ENCODE data around the gene CCDC107.
"Not testable (repeated sequence)": the region's sequence is repeated elsewhere in the genome, so short reads cannot be mapped to it uniquely, and the experiment has no call there.

Gene CCDC107

GRCh38 chr9:35658137-35658967, at the start of gene CCDC107:
Gene CCDC107 (plus strand): TSS chr9:35658292. CDS start chr9:35658380, 88 bp downstream.
- peak; percentile 99 for DNase-seq (ENCODE audit: low spot score)

DNA sequence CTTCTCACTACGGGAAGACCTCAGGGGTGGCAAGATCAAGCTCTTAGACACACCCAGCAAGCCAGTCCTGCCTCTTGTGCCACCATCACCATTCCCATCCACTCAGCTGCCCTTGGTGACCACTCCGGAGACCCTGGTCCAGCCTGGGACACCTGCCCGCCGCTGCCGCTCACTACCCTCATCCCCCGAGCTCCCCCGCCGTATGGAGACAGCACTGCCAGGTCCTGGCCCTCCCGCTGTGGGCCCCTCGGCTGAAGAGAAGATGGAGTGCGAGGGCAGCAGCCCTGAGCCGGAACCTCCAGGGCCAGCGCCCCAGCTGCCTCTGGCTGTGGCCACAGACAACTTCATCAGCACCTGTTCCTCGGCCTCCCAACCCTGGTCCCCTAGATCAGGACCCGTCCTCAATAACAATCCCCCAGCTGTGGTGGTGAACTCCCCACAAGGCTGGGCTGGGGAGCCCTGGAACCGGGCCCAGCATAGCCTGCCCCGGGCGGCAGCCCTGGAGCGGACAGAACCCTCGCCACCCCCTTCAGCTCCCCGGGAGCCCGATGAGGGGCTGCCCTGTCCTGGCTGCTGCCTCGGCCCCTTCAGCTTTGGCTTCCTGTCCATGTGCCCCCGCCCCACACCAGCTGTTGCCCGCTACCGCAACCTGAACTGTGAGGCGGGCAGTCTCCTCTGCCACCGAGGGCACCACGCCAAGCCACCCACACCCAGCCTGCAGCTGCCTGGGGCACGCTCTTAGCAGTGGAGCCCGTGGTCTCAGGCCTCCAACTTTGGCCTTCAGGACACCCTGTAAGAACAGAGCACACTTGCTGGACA, 48.9 kb upstream of the CCDC107 start:
- no peak for DNase-seq (ENCODE audit: low spot score)

DNA sequence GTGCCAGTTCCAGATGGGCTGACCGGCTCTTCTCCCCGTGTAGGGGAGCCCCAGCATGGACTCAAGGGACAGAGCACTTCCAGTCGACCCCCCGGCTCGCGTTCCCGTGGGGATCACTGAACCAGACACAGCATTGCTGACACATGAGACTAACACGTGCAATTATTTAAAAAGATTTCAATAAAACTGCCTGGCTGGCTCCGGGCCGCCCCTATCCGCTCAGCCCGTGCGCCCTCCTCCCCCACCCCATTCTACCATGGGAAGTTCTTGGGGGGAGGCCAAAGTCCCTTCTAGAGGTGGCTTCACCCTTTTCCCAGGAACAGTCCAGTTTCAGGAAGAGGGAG, 48.3 kb upstream of the CCDC107 start:
- DNase-seq (ENCODE audit: low spot score), result no peak

- DNase-seq (ENCODE audit: low spot score), result peak; percentile 71
Measured at GRCh38 chr9:35611230-35611797, 46.8 kb upstream of the CCDC107 start.

- DNase-seq (ENCODE audit: low spot score), result not testable (repeated sequence)
Measured at GRCh38 chr9:35612066-35612465, 46.0 kb upstream of the CCDC107 start.

- no peak for DNase-seq (ENCODE audit: low spot score)
Measured at GRCh38 chr9:35612843-35613242, 45.2 kb upstream of the CCDC107 start.

DNA sequence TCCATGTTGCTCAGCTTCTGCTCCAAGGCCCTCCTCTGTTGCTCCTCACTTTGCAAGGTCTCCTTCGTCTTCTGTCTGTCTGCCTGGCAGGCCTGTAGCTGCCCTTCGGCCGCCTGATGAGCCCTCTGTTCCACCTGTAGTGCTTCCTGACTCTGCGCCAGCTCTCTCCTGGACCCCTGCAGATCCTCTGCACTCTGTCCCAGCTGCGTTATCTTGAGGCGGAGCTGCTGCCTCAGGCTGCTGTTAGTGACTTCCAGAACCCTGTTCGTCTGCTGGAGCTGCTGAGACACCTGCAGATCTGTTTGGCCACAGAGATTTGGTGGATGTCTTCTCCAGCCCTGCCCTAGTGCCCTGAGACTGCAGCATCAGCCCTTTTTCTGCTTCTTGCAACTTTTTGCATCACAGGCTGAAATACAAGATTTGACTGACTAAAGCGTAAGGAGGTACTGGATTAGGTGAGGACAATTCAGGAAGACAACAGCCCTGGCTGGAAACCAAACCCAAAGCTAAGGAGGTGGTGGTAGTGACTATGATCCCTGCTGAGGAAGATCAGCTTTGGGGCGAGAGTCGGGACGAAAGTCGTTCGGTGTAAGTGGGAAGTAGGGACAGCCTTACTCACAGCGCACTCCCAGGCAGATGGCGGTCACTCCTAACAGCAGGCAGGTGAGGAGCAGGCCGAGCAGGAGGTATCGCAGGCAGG, 42.0 kb upstream of the CCDC107 start:
- DNase-seq (ENCODE audit: low spot score), result no peak

GRCh38 chr9:35616681-35617459, 41.2 kb upstream of the CCDC107 start:
- DNase-seq (ENCODE audit: low spot score), result peak; percentile 77

DNA sequence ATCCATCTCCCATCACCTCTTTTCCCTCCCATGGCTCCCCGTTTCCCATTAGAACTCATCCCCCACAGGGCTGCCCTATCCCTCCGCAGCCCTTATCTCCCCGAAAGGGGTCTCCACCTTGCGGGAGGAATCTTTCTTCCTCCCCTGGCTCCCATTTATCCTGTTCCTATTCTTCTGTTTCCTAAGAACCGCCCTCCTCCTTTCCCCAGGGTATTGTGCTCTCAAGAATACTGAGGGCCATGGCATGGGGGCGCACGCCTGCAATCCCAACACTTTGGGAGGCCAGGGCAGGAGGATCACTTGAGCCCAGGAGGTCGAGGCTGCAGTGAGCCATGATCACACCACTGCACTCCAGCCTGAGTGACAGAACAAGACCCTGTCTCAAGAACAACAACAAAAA, 40.5 kb upstream of the CCDC107 start:
- DNase-seq (ENCODE audit: low spot score), result no peak

GRCh38 chr9:35618325-35618727, 39.8 kb upstream of the CCDC107 start, which contains the start of gene CD72:
Gene CD72 (minus strand): TSS chr9:35618413. CDS start chr9:35618303, 110 bp downstream.
- no peak for DNase-seq (ENCODE audit: low spot score)

GRCh38 chr9:35618854-35619799, 39.0 kb upstream of the CCDC107 start:
- DNase-seq (ENCODE audit: low spot score), result no peak

GRCh38 chr9:35619800-35620158, 38.3 kb upstream of the CCDC107 start:
- DNase-seq (ENCODE audit: low spot score), result no peak

DNA sequence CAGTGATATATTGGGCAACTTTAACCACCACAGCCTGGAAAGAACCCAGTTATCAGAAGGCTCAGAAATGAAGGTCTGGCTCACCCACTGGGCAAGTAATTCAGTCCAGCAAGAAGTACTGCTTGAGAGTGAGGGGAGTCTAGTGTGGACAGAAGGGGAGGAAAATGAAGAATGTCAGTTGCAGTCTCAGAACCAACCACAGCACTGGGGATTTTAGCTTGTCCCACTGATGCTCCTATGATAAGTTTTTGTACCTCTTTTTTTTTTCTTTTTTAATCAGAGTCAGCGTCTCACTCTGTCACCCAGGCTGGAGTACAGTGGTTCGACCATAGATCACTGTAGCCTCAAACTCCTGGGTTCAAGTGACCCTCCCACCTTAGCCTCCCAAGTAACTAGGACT, 30.5 kb upstream of the CCDC107 start:
- no peak for DNase-seq (ENCODE audit: low spot score)

DNA sequence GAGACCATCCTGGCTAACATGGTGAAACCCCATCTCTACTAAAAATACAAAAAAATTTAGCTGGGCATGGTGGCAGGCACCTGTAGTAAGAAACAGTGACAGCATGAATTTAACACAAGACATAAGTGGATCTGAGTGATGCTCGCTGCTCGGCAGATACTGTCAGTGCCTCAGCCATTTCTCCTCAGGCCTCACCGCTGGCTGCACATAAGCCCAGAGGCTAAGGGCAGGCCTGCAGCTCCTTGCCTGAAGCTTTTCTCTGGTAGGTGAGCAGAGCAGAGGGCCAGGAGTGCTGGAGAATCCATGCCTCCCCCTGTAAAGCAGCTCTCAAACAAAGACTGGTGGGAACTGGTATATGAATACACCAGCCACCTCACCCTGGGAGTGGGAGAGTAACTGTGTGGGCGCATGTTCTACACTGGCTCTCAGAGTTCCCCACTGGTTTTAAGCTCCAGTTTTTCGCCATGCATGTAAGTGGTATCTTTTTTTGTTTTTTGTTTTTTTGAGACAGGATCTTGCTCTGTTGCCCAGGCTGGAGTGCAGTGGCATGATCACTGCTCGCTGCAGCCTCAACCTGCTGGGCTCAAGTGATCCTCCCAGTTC, 29.6 kb upstream of the CCDC107 start:
- DNase-seq (ENCODE audit: low spot score), result no peak

- no peak for DNase-seq (ENCODE audit: low spot score)
Measured at GRCh38 chr9:35629597-35629996, 28.5 kb upstream of the CCDC107 start.

DNA sequence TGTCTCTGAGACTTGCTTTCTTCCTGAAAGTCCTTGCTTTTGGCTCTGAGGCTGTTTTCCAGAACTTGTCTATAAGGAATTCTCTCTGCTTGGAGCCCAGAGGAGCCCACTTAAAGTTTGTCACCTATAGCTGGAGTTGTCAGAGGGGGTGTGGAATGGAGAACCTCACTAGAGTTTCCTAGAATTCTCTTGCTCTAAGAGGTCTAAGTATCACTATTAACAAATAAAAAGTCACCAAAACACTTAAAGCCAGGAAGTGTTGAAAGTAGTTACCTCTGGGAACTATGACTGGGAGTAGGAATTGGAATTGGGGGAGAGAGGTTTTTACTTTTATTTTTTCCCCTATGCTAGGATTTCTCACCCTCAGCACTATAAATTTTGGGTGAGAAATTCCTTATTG, 22.4 kb upstream of the CCDC107 start:
- no peak for DNase-seq (ENCODE audit: low spot score)

DNA sequence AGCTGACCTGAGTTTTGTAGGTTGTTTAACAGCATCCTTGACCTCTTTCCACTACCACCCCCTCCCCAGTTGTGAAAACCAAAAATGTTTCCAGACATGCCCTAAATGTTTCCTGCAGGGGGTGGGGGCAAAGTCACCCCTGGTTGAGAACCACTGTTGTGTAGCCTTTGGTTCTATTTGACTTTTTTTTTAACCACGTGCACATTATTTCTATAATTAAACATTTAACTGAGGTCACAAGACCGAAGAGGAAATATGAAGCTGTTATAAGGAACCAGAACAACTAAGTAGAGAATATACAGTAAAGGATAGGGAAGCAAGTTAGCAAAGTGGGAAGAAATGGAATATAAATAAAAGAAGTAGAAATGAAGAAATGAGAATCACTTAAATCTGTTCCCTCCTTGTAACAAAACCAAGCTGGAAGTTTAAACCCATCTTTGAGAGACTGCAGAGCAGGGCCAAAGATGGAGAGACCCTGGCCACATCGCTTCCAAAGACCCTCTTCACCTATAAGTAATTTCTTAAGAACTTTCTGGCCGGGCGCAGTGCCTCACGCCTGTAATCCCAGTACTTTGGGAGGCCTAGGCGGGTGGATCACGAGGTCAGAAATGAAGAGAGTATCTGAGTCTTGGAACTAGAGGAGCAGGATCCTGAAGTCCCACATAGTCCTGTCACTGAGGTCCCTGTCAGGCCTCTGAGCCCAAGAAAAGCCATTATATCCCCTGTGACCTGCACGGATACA, 21.8 kb upstream of the CCDC107 start:
- DNase-seq (ENCODE audit: low spot score), result no peak

- DNase-seq (ENCODE audit: low spot score), result not testable (repeated sequence)
Measured at GRCh38 chr9:35636877-35637246, 21.2 kb upstream of the CCDC107 start.

DNA sequence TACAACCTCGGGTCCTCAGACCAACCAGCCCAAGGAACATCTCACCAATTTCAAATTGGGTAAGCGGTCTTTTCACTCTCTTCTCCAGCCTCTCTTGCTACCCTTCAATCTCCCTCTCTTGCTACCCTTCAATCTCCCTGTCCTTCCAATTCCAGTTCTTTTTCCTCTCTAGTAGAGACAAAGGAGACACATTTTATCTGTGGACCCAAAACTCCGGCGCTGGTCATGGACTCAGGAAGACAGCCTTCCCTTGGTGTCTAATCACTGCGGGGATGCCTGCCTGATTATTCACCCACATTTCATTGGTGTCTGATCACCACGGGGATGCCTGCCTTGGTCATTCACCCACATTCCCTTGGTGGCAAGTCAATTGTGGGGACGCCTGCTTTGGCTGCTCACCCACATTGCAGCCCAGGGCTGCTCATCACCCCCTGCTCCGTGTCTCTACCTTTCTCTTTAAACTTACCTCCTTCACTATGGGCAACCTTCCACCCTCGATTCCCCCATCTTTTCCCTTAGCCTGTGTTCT, 20.6 kb upstream of the CCDC107 start:
- DNase-seq (ENCODE audit: low spot score), result not testable (repeated sequence)
